Activated CD4-positive, alpha-beta T cell treated with anti-CD3 and anti-CD28 coated beads, Interleukin-10, Interleukin-2, amounts not matched to agents 100 ng/mL and 50 ng/mL, durations not matched to agents 16 hours and 8 hours (primary cell): ENCODE results near the gene SPAG16.
"Not testable (repeated sequence)": the region's sequence is repeated elsewhere in the genome, so short reads cannot be mapped to it uniquely, and the experiment has no call there.

Experiments used
- DNase-seq: peaks from one replicate; pipeline ENCODE4 v3.0.0-alpha.2; 2020

SPAG16 gene

DNA sequence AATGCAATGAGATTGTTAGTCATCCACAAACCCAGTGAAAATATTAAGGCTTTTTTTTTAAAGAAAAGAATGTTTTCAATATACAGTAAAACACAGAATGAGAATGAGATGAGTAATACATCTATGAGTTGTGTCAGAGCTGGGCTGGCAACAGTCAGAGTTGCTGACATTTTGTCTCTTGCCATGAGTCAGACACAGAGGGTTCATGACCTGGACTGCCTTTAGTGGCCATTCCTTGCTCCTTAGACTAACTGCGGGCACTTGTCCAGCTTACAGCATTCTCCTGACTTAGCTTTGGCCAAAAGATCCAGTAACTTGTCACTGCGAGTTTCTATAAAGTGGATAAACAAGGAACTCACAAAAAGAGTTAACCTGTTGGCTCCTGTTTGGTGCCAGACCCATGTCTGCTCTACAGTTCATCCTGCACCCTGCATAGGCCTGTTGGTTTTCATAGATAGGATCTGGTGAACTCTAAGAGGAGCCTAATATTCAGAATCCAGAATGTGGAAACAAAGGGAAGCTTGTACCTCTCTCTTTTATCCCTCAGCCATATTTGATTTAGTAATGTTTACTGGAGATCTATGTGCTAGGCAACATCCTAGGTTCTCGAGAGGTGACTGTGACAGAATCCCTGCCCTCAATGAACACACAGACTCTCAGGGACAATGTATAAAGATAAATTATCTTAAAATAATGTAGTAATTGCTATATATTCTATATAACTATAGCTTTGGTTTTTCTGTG, 735.1 kb downstream of the SPAG16 start:
- peak; percentile 6 for DNase-seq

DNA sequence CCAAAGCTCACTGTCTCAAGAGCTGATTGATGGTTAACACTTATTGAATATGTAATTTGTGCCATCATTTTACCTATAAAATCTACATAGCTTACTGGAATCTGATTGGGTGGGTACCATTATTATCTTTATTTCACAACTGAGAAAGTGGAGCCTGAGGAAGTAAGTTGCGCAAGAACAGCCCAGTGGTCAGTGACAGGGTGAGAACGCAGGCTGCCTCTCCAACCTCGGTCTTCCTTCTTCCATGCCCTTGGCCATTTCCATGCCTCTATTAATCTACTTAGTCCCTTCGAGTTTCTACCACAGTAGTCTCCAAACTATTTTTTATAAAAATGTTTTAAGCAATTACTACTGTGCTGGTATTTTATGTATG, 735.7 kb downstream of the SPAG16 start:
- no peak for DNase-seq

DNA sequence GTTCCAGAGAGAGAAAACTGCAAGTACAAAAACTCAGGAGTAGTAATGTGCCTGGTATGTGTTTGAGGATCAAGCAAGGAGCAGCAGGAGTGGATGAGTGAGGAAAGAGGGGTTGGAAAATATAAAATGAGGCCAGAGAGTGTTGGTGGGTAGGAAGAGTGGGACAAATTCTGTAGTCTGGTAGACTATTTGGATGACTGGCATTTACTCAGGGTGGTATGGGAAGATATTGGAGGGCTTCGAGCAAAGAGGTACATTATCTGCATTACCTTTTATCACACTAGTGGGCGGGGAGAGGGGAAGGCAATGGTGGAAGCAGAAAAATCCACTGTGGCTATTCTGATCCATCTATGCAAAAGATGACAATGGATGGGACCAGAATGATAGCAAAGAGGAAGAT, 744.9 kb downstream of the SPAG16 start:
- no peak for DNase-seq

DNA sequence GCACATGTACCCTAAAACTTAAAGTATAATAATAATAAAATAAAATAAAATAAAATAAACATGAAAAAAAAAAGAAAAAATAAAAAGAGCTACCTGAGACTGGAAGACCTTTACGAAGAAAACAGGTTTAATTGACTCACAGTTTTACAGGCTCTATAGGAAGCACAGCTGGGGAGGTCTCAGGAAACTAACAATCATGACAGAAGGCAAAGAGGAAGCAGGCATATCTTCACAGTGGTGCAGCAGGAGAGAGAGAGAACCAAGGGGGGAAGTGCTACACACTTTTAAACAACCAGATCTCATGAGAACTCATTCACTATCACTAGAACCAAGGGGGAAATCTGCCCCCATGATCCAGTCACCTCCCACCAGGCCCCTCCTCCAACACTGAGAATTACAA, 747.3 kb downstream of the SPAG16 start:
- no peak for DNase-seq

DNA sequence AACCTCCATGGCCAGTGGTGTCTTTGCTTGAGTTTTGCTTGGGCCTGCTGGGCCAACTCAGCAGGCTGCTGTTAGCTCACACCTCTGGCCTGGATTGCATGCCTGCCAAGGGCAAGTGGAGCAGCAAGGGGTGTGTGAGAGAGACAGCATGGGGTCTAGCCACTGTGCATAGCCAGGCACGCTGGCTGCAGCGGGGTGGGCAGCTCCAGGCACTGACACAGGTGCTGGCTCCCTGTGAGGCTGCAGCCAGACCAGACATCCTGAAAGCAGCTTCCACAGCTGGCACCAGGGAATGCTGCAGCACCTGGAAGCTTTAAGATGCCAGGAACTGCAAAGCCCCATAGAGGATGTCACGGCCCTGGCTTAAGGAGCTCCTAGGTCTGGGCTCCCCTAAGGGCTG, 750.2 kb downstream of the SPAG16 start:
- DNase-seq = no peak

DNA sequence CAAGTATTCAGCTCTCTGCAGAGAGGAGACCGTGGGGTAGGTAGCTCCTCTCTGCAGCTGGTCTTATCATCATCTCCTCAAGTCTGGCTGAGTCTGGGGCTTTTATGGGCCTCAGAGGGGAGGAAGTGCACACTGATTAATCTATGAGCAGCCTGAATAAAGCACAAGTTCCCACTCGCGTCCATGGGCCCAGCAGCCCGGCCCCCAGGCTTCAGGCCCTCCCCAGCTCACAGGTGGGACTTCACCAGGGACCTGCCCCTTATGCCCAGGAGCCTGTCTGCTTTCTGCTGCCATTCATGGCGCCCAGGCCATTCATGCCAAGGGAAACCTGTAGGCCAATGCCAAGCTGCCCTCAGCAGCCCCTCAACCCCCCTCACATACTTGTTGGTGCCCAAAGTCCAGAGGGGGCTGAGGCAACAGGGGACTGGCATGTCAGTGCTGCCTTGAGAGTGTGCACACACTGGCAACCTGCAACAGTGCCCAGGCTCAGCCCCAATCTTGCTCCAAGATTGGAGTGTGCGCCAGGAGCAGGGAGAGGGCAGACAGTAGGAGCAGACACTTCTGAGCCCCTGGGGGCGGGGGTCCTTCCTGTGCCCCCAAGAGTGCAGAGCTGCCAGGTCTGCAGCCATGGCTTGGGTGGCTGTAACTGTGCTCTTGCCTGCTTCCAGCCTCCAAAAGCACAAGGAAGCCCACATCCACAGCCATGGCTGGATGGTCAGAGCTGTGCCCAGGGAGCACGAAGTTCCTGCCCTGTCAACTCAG, 751.0 kb downstream of the SPAG16 start:
- no peak for DNase-seq

DNA sequence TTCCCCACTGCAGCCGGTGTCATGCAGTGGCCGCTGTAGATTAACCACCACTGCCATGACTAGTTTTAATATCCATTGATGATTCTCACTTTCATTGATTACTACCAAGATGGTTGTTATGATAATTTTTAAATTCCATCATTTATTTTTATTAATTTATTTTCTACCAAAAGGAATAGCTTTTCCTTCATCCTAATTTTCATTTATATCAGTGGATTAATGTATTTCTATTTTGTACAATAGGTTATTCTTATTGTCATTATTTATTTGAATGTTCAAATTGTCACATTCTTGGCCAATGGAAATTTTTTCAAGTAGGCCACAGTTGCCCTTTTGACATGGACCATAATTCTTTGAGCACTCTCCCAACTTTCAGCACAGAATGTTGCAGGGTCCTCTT, 751.7 kb downstream of the SPAG16 start:
- no peak for DNase-seq

DNA sequence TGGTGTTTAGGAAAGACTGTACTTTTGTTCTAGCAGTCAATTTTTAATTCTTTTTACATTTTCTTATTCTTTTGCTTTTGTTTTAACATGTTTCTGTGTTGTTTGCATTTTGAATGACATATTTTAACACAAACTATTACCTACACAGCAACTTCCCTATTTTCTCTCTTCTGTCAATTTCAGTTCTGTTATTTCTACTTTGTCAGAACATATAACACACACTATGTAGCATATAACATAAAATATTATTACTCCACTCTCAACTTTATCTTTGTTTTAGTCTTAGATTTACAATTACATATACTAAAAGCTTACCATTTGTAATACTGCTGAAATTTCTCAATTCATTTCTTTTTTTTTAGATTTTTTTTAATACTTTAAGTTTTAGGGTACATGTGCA, 753.9 kb downstream of the SPAG16 start:
- DNase-seq = no peak

DNA sequence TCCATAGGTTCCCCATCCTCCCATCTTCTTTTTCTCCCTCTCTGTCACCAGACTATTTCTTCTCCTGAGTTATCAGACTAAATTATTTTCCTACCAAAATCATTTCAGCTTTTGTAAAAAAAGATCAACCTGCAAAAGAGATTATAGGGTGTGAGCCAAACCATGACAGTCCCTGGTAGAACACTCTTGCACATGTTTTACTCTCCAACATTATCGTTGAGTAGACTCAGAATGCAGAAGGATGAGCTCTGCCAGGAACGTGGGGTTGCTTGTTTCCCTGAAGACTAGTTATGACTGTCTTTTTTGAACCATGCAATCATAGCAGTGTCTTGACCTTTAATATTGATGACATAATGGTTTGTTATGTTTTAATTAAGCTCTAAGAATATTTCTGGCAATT, 766.5 kb downstream of the SPAG16 start:
- no peak for DNase-seq

DNA sequence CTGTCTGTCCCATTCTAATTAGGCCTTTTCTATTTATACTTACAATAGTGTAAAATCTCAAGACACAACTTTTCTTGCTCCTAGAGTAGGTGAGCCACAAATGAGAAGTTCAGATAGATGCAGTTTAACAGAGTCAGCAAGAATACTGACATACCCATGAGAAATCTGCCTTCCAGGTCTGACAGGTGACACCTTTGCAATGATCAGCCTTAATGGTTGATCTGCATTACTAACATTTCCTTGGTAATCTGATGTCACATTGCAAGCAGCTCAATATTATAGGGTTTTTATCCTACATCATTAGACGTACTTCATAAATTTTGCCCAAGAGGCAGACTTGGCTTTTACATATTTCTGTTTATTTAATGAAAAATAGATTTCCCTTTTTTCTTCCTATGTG, 767.3 kb downstream of the SPAG16 start:
- no peak for DNase-seq

DNA sequence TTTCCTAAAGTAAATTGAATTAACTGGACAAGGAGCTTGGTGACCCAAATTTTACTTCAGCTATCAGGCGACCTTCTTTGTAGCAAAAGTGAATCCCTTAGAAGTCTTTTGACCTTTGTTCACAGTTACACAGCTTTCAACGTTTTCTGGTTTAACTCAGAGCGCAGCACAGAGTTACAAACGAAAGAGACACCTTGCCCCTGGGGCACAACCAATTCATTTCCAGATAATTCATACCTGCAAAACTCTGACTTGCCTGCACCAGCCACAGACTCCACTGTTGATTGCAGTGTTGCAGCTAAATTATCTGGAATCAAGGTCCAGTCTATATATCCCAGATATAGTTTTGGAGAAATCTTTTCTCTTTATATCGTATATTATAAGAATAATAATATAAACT, 768.0 kb downstream of the SPAG16 start:
- no peak for DNase-seq

DNA sequence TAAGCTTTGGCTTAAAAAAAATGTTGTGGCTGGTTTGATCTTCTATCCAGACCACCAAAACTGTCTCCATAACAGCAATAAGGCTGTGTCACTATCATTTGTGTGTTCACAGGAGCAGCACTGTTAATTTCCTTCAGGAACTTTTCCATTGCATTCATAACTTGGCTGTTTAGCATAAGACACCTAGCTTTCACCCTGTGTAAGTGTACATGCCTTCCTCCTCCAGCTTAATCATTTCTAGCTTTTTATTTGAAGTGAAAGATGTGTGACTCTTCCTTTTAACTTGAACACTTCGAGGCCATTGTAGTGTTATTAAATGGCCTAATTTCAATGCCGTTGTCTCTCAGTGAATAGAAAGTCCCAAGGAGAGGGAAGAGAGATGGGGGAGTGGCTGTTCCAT, 773.7 kb downstream of the SPAG16 start:
- no peak for DNase-seq

DNA sequence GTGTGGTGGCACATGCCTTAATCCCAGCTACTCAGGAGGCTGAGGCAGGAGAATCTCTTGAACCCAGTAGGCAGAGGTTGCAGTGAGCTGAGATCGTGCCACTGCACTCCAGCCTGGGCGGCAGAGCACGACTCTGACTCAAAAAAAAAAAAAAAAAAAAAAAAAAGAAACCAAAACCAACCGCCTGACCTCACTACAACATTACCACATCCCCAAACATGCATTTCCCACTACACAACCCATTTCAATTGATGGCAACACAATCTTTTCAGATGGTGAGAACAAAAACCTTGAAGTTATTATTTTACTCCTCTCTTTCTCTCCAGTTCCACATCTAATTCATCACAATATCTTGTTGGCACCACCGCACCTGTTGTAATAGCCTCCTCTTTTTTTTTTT, 778.0 kb downstream of the SPAG16 start:
- not testable (repeated sequence) for DNase-seq

DNA sequence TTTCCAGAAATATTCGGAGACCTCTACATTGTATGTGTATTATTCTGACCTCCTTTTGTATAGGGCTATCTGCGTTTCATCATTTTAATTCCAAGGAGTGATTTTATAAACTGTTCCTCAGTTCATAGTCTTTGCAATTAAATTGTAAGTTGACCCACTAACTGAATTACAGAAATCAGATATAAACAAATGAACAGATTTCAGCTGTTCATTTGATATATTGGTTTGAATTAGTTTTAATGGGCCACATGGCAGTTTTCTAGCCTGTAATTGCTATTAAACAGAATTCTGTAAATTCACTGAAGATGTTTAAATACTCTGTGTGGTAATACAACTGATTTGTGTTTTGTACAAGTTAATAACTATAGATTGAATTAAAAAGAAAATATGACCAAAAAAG, 780.2 kb downstream of the SPAG16 start:
- no peak for DNase-seq

DNA sequence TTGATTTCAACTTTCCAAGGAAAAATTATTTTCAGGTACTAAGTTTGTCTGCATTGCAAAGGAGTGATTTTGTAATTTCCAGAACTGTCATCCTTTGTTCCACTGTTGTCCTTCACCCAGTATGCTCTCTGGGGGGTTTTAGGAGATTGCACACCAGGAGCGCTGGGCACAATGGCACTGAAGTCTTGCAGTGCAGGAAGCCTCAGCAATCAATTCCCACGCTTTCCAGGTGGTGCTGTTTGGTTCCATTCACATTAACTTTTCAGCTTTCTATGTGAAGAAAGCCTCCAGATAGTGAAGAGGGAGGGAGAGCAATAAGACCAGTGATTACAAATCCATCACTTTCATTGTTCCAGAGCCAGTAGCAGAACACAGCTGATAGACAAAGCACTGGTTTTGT, 782.6 kb downstream of the SPAG16 start:
- DNase-seq = no peak

DNA sequence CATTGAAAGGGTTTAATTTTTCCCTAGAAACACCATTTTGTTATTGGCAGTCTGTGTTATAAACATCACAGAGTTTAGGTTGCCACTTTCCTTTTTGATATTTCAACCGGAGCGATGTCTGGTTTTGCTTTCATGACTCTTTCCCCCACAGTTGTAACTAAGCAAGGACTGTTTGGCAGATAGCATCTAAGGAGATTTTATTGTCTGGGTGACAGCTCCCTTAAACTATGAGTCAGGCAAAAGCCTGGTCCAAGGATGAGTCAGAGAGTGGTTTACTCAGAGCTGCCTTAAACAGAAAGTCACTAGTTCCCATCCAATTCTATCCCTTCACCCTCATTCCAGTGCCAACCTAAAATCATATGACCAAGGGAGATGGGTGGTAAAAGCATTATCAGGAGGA, 785.0 kb downstream of the SPAG16 start:
- peak; percentile 73 for DNase-seq

DNA sequence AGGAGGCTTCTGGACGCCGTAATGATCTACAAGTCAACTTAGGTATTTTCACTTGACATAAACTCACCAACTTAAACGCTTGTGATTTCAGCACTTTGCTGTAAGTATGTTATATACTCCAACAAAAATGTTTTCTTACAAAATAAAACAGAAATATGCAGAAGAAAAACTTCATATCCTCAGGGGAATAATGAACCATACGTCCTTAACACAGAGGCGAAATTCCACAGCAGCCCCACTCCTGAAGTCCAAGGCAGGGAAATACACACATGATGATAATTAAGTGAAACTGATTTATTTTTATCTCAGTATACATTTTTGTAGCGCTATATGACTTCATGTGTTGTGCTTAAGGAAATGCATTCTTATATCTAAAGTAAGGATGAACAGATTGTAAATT, 791.2 kb downstream of the SPAG16 start:
- DNase-seq = no peak

DNA sequence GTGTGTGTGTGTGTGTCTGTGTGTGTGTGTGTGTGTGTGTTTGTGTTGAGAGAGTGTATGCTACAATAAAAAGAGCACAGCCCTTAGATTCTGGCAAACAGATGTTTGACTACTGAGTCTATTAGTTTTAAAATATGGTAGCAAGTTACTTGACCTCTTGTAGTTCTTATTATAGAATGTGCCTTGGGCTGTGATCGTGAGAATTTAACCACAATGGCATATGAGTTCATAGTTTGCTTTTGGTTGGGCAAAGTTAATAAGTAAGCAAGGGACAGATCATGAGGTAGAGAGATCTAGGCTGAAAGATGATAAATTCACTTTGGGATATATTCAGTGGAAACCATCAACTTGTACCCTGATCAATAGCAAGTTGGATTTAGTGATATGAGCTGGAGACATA, 792.3 kb downstream of the SPAG16 start:
- DNase-seq = no peak

DNA sequence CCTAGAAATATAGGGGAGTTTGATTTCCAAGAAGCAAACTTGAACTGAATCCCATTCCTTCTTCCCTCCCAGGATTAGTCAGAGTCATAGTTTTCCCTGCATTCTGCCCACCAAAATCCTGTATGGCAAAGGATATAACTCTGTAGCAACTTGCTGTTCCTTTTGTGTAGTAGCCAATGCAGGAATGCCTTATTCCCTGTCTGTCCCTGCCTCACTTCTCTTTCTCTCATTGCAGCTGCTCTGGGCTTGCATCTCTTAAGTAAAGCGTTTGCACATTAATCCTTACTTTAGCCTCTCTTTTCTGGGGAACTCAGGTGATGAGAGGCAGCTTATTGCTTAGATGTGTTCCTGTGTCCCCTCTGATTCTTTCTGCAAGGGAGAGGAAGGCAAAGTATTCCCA, 793.5 kb downstream of the SPAG16 start:
- no peak for DNase-seq

DNA sequence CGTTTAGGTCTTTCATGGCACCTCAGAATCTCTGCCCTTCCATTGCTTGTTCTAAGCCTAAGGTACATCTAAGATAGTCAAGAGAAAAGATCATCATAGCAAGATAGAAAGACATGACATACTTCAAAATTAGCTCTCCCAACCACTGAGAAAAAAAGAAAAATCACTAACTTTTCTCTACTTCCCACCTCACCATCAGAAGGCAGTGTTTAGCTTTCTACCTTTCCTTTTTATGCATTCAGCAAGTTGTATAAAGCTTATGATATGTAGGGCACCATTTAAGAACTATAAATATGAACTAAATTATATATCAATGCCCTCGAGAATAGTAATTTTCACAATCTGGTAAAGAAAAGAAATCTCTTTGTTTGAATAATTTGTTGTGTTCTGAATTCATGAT, 794.8 kb downstream of the SPAG16 start:
- DNase-seq = no peak

DNA sequence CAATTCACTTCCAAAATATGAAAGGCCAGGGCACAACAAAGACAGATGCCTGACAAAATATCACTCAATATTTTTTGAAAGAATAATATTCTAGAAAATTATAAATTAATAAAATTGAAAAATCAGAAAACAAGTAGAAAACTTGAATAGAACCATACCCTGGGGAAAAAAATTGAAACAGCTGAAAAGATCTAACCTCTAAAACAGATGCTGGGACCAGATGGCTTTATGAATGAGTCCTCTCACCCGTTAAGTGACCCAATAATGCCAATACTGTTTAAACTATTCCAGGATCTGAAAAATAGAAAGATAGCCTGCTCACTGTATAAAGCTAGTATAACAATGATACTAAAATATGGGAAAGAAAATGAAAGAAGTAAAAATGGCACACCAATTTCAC, 804.3 kb downstream of the SPAG16 start:
- no peak for DNase-seq

DNA sequence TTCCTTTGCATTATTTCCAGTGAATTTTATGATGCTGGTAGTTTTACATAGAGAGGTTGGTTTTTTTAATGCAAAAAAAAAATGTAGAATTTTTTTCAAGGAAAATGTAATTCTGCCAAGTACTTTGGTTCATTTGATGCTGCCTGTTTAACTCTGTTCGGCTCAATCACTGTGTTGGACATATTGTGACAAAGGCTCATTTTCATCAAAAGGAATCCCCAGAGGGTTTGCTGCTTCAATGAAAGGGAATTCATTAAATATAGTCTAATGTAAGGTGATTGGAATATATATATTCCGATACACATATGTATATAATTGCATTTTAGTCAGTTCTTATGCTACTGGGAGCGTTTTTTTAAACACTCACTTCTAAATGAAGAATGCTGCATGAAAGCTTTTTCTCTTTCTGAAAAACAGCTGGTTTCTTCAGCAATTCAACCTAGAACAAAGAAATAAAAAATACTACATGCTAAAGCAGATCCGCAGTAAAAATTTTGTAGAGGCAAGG, 812.0 kb downstream of the SPAG16 start:
- DNase-seq = no peak

DNA sequence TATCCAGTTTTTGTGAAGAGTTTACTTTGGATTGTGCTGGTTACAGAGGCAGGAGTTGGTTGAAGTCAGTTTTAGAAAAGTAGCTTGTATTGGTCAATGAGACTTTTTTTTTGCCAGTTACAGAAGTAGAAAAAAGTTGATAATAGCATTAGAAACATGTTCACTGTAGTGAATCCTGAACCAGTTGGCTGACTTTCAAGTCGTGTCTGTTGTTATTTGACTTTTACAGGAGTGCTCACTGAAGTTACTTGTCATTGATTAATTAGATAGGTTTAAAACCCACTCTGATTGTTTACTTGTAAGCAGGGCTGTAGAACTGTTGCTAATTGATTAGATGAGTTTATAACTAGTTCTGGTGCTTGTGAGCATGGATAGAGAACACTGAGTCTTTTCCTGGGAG, 814.5 kb downstream of the SPAG16 start:
- DNase-seq = no peak

DNA sequence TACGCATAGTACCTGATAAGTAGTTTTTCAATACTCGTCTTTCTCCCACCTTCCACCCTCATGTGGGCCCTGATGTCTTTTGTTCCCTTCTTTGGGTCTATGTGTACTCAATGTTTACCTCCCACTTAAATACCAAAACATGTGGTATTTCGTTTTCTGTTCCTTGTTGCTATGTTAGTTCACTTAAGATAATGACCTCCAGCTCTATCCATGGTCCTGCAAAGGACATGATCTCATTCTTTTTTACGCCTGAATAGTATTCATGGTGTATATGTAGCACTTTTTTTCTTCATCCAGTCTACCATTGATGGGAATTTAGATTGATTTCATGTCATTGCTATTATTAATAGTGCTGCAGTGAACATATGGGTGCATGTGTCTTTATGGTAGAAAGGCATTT, 816.2 kb downstream of the SPAG16 start:
- DNase-seq = no peak
